Measurements from ENCODE around the gene MYL12A.
"Not testable (repeated sequence)": the region's sequence is repeated elsewhere in the genome, so short reads cannot be mapped to it uniquely, and the experiment has no call there.

Gene MYL12A

DNA sequence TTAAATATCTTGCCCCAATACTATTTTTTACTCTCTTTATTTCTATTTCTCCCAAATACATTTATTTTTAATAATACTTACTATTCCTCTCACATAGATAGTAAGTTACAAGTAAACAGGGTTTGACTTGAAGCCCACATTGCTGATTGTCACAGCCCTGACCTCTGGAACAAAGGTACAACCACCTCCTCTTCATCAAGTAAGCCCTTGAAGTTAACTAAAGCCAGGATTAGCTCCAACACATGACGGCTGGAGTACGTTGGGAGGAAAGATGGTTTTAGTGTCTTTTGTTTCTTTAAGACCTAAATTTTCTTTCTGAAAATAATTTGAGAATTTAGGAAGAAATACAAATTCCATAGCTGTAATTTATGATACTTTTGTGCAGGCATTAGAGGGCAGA, 28.8 kb upstream of the MYL12A start:
- TF ChIP-seq, protein P1, sequence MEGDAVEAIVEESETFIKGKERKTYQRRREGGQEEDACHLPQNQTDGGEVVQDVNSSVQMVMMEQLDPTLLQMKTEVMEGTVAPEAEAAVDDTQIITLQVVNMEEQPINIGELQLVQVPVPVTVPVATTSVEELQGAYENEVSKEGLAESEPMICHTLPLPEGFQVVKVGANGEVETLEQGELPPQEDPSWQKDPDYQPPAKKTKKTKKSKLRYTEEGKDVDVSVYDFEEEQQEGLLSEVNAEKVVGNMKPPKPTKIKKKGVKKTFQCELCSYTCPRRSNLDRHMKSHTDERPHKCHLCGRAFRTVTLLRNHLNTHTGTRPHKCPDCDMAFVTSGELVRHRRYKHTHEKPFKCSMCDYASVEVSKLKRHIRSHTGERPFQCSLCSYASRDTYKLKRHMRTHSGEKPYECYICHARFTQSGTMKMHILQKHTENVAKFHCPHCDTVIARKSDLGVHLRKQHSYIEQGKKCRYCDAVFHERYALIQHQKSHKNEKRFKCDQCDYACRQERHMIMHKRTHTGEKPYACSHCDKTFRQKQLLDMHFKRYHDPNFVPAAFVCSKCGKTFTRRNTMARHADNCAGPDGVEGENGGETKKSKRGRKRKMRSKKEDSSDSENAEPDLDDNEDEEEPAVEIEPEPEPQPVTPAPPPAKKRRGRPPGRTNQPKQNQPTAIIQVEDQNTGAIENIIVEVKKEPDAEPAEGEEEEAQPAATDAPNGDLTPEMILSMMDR (IDR thresholded peaks at IDR 0.05; ENCODE audit: insufficient read depth, low read depth, low read length, missing control alignments), result no peak
- no peak for DNase-seq (ENCODE audit: low read depth)
- H3K4me3 ChIP-seq (ENCODE audit: low read length), result no peak overlapping the region

DNA sequence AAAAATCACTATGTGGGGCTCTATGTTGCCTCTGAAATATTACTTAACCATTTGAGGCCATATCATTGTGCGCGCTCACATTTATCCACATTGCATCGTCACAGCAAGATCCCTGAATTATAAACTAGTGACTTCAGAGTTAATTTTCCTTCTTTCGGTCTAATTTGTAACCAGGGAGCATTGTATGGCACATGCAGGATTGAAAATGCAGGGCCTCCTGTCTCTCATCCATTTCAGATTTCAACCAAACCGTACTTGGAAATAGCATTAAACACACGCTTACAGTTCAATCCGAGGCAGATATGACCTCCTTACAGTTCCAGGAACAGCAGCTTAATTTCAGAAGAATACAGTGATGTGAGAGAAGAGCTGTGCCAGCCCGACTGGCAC, 28.4 kb upstream of the MYL12A start:
- DNase-seq (ENCODE audit: low read depth), result no peak
- TF ChIP-seq, protein P1 (IDR thresholded peaks at IDR 0.05; ENCODE audit: insufficient read depth, low read depth, low read length, missing control alignments), result no peak
- H3K4me3 ChIP-seq (ENCODE audit: low read length), result no peak overlapping the region

DNA sequence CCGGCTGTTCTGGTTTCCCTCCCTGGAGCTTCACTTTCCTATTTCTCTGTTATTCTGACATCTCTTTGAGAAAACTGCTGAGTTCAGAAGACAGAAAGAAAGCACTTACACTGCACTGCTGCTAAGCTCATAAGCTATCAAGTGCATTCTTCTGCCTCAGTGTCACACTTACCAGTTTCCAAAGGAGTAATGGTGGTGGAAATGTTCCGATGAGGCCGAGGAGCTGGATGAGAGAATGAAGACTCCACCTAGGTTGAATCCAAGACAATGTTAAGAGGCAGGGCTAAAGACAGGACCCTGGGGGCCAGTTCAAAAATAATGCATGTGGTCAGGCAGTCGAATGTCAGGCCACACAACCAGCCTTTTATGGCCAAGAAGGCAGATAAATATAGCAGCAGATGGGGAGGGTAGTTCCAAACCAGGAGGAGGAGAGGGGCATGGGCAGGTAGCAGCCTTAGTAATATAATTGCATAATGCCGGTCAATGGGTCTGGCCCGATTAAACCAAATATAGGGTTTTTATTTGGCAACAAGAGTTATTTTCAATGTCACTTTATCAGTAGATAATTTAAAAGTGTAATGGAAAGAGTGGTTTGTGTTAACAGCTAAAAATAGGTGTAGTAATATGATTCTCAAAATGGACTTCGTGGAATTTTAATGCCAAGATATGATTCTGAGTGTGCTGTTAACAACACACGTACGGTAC, 27.8 kb upstream of the MYL12A start, which contains the start of gene MYOM1:
MYOM1 (minus strand) TSS at position 338 of the 705 bp plus-strand sequence. CDS start 4,745 bp downstream, outside the sequence.
- H3K4me3 ChIP-seq (ENCODE audit: low read length), result no peak within 1 kb of the TSS
- TF ChIP-seq, protein P1 (IDR thresholded peaks at IDR 0.05; ENCODE audit: insufficient read depth, low read depth, low read length, missing control alignments), result no peak
- no peak for DNase-seq (ENCODE audit: low read depth)

DNA sequence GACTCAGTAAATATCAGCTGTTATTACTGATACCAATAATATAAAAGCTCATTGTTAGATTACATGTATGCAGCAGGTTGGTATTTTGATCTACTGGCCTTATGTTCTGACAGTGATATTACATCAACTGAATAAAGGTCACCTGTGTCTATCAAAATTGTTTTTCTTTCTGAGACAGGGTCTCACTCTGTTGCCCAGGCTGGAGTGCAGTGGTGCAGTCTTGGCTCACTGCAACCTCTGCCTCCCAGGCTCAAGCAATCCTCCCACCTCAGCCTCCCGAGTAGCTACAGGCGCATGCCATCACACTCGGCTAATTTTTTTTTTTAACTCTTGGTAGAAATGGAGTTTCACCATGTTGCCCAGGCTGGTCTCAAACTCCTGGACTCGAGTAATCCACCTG, 26.7 kb upstream of the MYL12A start:
- H3K4me3 ChIP-seq (ENCODE audit: low read length); DNase-seq (ENCODE audit: low read depth): not testable (repeated sequence)

DNA sequence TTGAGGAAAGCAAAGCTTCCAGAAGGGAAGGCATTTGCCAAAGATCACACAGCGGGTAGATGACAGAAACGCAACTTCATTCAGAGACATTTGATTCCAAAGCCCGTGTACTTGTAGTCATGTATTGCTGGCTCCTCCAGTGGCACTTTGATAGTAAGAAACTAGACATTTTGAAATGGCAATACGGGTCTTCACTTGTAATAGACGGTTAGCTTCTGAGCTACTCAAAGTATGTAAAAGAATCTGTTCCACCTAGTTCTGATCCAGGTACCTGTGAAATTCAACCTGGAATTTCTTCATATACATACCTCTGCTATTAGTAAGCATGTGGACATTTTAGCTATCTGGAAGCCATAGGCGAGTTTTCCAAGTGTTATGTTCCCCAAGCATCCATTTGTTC, 26.1 kb upstream of the MYL12A start:
- no peak for DNase-seq (ENCODE audit: low read depth)
- TF ChIP-seq, protein P1 (IDR thresholded peaks at IDR 0.05; ENCODE audit: insufficient read depth, low read depth, low read length, missing control alignments), result no peak
- H3K4me3 ChIP-seq (ENCODE audit: low read length), result no peak overlapping the region

DNA sequence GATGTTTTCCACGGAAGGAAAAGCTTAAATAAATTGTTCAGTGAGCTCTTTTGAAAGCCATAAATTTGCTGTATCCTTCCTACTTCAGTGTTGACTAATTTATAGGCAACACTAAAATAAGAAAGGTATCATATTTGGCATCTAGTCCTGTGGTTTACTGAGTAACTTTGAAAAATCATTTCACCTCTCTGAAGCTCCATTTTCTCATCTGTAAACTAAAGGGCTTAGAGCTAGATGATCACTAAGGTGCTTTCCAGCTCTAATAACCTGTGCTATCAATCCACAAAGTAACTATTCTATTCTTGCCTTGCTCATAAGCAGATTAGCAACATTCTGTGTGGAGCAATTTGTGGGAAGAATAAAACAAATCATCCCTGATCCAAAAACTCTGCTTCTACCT, 24.2 kb upstream of the MYL12A start:
- no peak overlapping the region for H3K4me3 ChIP-seq (ENCODE audit: low read length)
- TF ChIP-seq, protein P1 (IDR thresholded peaks at IDR 0.05; ENCODE audit: insufficient read depth, low read depth, low read length, missing control alignments), result no peak
- no peak for DNase-seq (ENCODE audit: low read depth)

DNA sequence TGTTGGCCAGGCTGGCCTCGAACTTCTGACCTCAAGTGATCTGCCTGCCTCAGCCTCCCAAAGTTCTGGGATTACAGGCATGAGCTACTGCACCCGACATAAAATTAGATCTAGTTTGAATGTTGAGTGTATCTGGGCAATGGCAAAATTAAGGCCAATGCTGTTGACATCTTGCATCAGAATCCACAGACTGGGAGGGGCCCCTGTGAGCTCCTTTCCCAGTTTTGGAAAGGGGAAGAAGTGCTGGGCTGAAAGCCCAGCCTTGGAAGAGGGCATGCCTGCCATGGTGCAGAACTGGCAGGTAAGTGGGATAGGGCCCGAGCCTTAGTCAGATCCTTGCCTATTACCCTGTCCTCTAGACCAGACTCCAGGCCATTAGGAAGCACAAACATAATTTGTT, 23.4 kb upstream of the MYL12A start:
- H3K4me3 ChIP-seq (ENCODE audit: low read length), result no peak overlapping the region
- TF ChIP-seq, protein P1 (IDR thresholded peaks at IDR 0.05; ENCODE audit: insufficient read depth, low read depth, low read length, missing control alignments), result no peak
- DNase-seq (ENCODE audit: low read depth), result no peak
